HG03060 (cell line): ENCODE data around the gene CACNG7.

Source experiments
- ATAC-seq: cut with Tn5 transposase; IDR thresholded peaks from one replicate; pipeline ENCODE4 v1.9.1; 2021; ENCODE audit warnings: low read depth, moderate number of reproducible peaks; ENCODE audit not compliant: unreplicated experiment

CACNG7 gene

GRCh38 chr19:53903055-53903680, 5.9 kb upstream of the CACNG7 start:
- no peak for ATAC-seq

DNA sequence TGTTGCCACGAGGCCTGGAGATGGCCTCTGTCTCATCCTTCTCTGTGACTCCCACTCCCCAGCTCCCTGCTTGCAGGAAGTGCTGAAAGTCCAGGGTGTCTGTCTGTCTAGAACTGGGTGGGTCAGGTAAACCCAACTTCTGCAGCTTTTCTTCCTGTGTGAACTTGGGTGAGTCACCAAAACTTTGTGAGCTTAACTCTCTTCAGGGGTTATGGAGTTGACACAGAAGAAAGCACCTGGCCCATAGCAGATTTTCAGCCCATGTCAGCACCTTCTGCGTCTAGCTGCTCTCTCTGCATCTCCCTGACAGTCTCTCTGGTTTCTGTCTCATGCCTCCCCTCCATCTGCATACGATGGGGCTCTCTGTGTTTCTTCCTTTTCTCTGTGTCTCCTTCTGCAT, 4.2 kb upstream of the CACNG7 start:
- no peak for ATAC-seq

DNA sequence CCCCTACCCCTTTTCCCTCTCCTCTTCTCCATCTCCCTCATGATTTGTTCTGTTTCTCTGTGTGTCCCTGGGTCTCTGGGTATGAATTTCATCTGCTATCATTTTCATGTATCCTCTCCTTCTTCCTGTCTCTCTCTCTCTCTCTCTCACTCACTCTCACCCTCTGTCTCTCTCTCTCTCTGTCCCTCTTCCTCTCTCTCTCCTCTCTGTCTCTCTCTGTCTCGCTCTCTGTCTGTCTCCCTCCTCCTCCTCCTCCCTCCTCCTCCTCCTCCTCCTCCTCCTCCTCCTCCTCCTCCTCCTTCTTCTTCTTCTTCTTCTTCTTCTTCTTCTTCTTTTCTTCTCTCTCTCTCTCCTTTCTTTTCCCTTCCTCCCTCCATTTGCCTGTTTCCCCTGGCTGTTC, 3.3 kb upstream of the CACNG7 start:
- no peak for ATAC-seq

- ATAC-seq, result no peak
Observed at GRCh38 chr19:53906211-53907192, 2.6 kb upstream of the CACNG7 start.

- no peak for ATAC-seq
Observed at GRCh38 chr19:53907193-53907581, 1.9 kb upstream of the CACNG7 start.

GRCh38 chr19:53907690-53908089, 1.4 kb upstream of the CACNG7 start:
- ATAC-seq, result no peak

- no peak for ATAC-seq
Observed at GRCh38 chr19:53908106-53908934, 758 bp upstream of the CACNG7 start.

DNA sequence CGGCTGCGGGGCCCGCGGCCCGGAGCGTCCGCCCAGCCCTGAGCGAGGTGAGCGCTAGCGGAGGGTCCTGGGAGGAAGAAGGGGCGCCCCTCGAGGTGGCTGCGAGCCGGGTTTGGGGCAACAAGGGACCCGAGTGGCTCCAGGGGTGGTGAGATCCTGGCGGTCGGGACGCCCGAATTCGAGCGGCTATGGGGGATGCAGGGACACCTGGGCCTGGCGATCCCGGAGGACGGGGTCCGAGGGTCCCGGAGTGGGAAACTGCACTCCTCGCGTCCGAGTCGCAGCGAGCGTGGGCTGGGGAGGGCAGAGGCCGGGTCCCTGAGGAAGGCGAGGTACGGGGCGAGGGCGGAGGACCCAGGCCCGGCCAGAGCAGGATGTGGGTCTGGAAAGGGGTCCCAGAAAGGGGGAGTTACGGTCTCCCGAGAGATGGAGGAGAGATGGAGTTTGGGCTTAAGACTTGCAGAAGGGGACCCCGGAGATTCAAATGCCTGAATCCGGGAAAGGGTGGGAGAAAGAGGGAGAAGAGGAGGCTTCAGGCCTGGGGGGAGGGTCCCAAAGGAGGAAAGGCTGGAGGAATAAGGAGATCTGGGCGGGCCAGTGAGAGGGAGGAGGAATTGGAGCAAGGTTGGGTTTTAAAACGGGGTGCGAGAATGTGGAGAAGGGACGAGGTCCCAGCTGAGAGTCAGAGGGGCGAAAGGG, 542 bp downstream of the CACNG7 start:
- no peak for ATAC-seq

GRCh38 chr19:53910170-53910518, 1.1 kb downstream of the CACNG7 start:
- no peak for ATAC-seq

DNA sequence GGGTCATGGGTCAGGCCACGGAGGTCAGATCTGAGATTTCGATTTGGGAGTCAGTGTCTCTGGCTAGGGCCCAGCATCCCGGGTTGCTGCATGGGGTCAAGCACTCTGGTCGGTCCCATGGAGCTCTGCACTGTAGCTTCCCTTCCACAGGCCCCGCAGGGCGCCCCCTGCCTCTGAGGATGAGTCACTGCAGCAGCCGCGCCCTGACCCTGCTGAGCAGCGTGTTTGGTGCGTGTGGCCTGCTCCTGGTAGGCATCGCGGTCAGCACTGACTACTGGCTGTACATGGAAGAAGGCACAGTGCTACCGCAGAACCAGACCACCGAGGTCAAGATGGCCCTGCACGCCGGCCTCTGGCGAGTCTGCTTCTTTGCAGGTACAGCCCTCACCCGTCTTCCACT, 3.6 kb downstream of the CACNG7 start:
- no peak for ATAC-seq

- no peak for ATAC-seq
Observed at GRCh38 chr19:53915000-53915399, 5.9 kb downstream of the CACNG7 start.

DNA sequence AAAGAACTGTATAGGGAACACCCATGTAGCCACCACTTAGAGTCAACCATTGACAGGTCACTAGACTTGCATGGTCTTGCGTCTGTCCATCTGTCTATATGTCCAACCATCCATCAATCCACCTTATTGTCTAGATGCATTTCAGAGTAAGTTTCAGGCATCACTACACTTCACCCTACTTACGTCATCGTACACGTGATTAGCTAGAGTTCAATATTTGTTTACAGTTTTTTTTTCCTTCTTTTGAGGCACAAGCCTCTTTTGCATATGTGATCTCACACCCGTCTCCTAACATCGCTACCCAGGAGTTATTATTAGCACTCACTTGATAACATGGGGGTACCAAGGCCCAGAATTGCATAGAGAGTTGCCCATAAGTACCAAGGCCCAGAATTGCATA, 6.9 kb downstream of the CACNG7 start:
- no peak for ATAC-seq

GRCh38 chr19:53917356-53917755, 8.3 kb downstream of the CACNG7 start:
- ATAC-seq, result no peak

GRCh38 chr19:53927739-53928138, 18.7 kb downstream of the CACNG7 start:
- ATAC-seq, result no peak

GRCh38 chr19:53936029-53936428, 27.0 kb downstream of the CACNG7 start:
- ATAC-seq, result no peak

GRCh38 chr19:53942001-53942786, 33.1 kb downstream of the CACNG7 start:
- no peak for ATAC-seq

GRCh38 chr19:53944416-53944815, 35.3 kb downstream of the CACNG7 start:
- no peak for ATAC-seq

DNA sequence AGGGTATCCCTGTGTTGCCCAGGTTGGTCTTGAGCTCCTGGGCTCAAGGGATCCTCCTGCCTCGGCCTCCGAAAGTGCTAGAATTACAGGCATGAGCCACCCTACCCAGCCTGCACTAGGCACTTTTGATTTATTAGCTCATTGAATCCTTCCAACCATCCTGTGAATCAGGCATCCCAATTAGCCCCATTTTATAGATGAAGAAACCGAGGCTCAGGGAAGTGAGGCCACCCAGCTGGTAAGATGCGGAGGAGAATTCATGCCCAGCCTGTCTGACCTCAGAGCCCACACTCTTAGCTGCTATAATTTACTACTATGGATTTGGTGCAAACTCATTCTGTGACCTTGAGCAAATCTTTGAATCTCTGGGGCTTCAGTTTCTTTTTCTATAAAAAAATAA, 35.9 kb downstream of the CACNG7 start:
- ATAC-seq, result no peak

GRCh38 chr19:53945441-53945840, 36.4 kb downstream of the CACNG7 start:
- no peak for ATAC-seq

GRCh38 chr19:53945998-53946397, 36.9 kb downstream of the CACNG7 start:
- ATAC-seq, result no peak
